Lung (tissue), 12 donors: ENCODE results near the gene ZNF565. TPM values are rescaled to one million over a fixed set of nuclear protein-coding genes. Genes with fewer than 3 reads are reported as not detected.

Experiments
- ATAC-seq: fragments of 200-7000 bp; cut with Tn5 transposase; one replicate; pipeline ENCODE4 v1.9.1; 2020; ENCODE audit warnings: moderate number of reproducible peaks; ENCODE audit not compliant: insufficient read depth, low FRiP score
- DNase-seq, 3 donors: peaks; one replicate each; pipeline ENCODE4 v3.0.0-alpha.2; 2013 to 2017
- H3K27ac ChIP-seq, 2 donors: one replicate each; pipeline ENCODE4 v1.5.1; 2013; ENCODE audit warnings: mild to moderate bottlenecking in 2 of 2, moderate library complexity in 2 of 2, control low read depth in 1 of 2, inconsistent platforms in 1 of 2, low read depth in 1 of 2, low read length in 1 of 2
- H3K27me3 ChIP-seq, 3 donors: one replicate each; pipeline ENCODE4 v1.5.1; 2013; ENCODE audit warnings: low read length in 2 of 3; ENCODE audit not compliant: control insufficient read depth in 3 of 3, insufficient read depth in 3 of 3
- H3K36me3 ChIP-seq, 4 donors: one replicate each; pipeline ENCODE4 v1.5.1; 2013; ENCODE audit warnings: low read length in 4 of 4, mild to moderate bottlenecking in 1 of 4, moderate library complexity in 1 of 4; ENCODE audit not compliant: control insufficient read depth in 4 of 4, insufficient read depth in 4 of 4
- H3K4me1 ChIP-seq, 5 donors: one replicate each; pipeline ENCODE4 v1.5.1; 2013; ENCODE audit warnings: low read length in 5 of 5, mild to moderate bottlenecking in 2 of 5, moderate library complexity in 1 of 5; ENCODE audit not compliant: control insufficient read depth in 5 of 5, insufficient read depth in 5 of 5
- H3K4me3 ChIP-seq: one replicate; pipeline ENCODE4 v1.5.1; 2013; ENCODE audit warnings: mild to moderate bottlenecking, control low read depth, moderate library complexity
- H3K9ac ChIP-seq, 2 donors: one replicate each; pipeline ENCODE4 v1.5.1; 2013; ENCODE audit warnings: low read length in 2 of 2, control low read depth in 1 of 2; ENCODE audit not compliant: insufficient read depth in 1 of 2
- H3K9me3 ChIP-seq, 4 donors: one replicate each; pipeline ENCODE4 v1.5.1; 2013; ENCODE audit warnings: low read length in 3 of 4, mild to moderate bottlenecking in 1 of 4, moderate library complexity in 1 of 4; ENCODE audit not compliant: control insufficient read depth in 4 of 4, insufficient read depth in 3 of 4
- WGBS, 2 donors: extraction: QIAGEN DNeasy Blood & Tissue Kit; methylation state at CpG; one replicate each; pipeline ENCODE4 v1.1.7; 2013; 5-methylcytosine and 5-hydroxymethylcytosine counted together
- polyA plus RNA-seq, 2 donors: library from polyadenylated mRNA; stranded (reverse); fragments of 200-250 nt; gene quantifications; one replicate each; pipeline ENCODE4 v1.2.1, GENCODE V29; 2013
- total RNA-seq, 2 donors: library from RNA; depleted of rRNA in 1 of 2; stranded (reverse); fragments of >200 nt in 1 of 2; gene quantifications; one replicate each; pipeline ENCODE4 v1.2.1, GENCODE V29; 2014 to 2021
- TF ChIP-seq, protein P1 (sequence below): IDR thresholded peaks from 2 replicates; pipeline ENCODE4 v1.5.1; 2012; ENCODE audit warnings: mild to moderate bottlenecking; ENCODE audit errors: control extremely low read depth, extremely low read depth
- donor health status: control.
- donor health status: control.
- donor health status: Bipolar disorder and iron deficiency.
- donor health status: healthy.
- donor health status: DM: yes; HTN: yes; CAD: no.

Gene ZNF565
- total and polyA plus RNA-seq, 4 donors, result 2.5 to 8.4 (median 2.9) TPM

DNA sequence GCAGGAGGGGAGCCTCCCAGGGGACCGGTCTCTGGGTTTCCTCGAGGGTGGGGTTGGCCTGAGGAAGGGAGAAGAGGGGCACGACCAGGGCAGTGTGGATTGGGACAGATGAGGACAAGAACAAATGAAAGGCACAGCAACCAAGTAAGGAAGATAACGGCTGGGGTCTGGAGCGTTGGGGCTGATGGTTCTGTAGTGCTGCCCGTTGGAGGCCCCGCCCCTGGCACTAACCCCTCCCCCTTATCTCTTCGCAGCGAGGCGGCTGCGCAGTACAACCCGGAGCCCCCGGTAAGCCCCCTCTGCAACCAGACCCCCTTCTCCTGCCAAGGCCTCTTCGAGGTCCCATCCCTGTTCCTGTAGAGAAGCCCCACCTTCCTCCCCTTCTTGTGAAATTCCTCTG lies 72.4 kb downstream of the ZNF565 start:
- H3K9me3 ChIP-seq, result no peaks in the 10 kb centered on the region
- H3K27ac ChIP-seq, result peak overlapping the region in 1 of 2 donors; percentile 98

DNA sequence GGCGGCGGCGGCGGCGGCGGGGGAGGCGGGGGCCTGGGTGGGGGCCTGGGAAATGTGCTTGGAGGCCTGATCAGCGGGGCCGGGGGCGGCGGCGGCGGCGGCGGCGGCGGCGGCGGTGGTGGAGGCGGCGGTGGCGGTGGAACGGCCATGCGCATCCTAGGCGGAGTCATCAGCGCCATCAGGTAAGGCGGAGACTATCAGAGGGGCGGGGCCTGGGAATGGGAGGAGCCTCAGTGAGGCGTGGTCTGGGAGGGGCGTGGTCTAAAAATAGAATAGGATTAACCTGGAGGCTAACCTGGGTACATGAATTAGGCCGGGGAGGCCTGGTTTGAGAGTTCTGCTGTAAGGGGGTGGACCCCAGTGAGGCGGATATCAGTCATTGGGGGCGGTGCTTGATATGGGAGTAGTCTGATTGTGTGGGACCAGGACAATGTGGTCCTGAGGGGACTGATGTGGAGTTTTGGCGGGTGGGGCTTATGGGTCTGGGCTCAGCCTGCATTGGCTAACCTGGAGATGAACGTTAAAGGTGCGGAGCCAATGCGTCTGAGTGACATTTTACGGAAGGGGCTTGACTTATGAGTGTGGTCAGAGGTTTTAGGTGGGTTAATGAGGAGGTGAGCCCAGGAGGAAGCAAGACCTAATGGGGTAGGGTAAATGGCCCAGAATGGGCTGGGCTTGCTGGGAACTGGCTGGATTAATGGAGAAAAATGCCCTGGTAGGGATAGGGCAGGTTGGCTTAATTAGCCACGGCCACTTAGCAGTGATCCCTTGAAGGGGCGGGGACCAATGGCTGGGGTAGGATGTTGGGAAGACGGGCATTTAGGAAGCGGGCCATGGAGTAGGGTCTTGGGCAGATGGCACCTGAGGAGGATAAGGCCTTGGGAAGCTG lies 73.2 kb downstream of the ZNF565 start:
- DNase-seq, result peak; percentile 78 to 87 (median 83)
- 22 to 28% methylated on average over 34 to 42 of the region's 42 CpGs for WGBS, 2 donors
- TF ChIP-seq, protein P1, sequence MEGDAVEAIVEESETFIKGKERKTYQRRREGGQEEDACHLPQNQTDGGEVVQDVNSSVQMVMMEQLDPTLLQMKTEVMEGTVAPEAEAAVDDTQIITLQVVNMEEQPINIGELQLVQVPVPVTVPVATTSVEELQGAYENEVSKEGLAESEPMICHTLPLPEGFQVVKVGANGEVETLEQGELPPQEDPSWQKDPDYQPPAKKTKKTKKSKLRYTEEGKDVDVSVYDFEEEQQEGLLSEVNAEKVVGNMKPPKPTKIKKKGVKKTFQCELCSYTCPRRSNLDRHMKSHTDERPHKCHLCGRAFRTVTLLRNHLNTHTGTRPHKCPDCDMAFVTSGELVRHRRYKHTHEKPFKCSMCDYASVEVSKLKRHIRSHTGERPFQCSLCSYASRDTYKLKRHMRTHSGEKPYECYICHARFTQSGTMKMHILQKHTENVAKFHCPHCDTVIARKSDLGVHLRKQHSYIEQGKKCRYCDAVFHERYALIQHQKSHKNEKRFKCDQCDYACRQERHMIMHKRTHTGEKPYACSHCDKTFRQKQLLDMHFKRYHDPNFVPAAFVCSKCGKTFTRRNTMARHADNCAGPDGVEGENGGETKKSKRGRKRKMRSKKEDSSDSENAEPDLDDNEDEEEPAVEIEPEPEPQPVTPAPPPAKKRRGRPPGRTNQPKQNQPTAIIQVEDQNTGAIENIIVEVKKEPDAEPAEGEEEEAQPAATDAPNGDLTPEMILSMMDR, result no peak
- Histone ChIP-seq H3K4me3 (peak overlapping the region; percentile 88), H3K4me1 (peaks cover 0 to 7% (median 4%) of the 10 kb centered on the region in 5 donors), H3K36me3 (peaks cover 13 to 28% (median 26%) of the 10 kb centered on the region in 4 donors), H3K9me3 (no peaks in the 10 kb centered on the region), H3K27ac (peak overlapping the region; percentile 98 to 99), H3K27me3 (no peaks in the 10 kb centered on the region), H3K9ac (no peak overlapping the region)
- ATAC-seq, result peak; percentile 82

More for the DNA sequence above, 72.4 kb downstream of the ZNF565 start:
- H3K27me3 ChIP-seq, result no peaks in the 10 kb centered on the region
- ATAC-seq (no peak), DNase-seq (no peak)
- H3K36me3 ChIP-seq, result peaks cover 14 to 35% (median 30%) of the 10 kb centered on the region in 4 donors
- 93 to 94% methylated on average over 14 of the region's 14 CpGs for whole genome bisulfite sequencing, 2 donors
- H3K4me1 ChIP-seq, result peaks cover 0 to 7% (median 4%) of the 10 kb centered on the region in 5 donors
- TF ChIP-seq, protein P1, result no peak
- H3K9ac ChIP-seq, result no peak overlapping the region
- H3K4me3 ChIP-seq, result no peak overlapping the region

DNA sequence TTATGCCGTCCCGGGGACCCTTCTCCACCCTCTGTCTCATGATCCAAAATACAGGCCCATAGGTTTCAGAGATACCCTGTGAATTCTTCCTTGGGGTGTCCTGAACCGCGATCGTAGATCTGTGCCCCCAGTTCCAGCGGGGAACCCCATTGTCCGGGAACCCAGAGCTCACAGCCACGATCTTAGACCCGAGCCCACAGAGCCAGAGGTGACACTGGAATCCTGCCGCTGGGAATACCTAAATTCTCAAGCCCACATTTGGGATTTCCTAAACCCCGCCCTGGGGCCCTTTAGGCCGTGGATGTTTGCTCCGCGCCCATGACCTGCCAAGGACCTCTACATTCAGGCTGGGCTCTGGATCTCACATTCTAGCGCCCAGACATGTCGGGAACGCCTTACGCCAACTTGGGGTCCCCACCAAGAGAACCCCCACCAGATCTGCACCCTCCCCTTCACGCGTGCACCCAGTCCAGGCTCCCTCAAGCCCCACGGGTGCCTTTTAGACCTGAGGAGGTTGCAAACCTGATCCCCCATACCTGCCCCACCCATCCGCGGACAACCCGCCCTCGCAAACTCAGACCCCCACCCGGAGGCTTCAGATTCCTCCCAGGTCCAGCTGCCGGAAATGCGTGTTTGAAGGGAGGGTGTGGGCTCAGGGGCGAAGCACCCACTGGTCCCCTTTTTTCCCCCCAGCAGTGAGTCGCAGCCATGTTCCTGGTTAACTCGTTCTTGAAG lies 74.0 kb downstream of the ZNF565 start:
- Histone ChIP-seq H3K36me3 (peaks cover 8 to 20% (median 18%) of the 10 kb centered on the region in 4 donors), H3K4me1 (peaks cover 0 to 7% (median 4%) of the 10 kb centered on the region in 5 donors), H3K27ac (peak overlapping the region; percentile 98 to 99), H3K9me3 (no peaks in the 10 kb centered on the region), H3K27me3 (no peaks in the 10 kb centered on the region), H3K9ac (peak overlapping the region; percentile 87 to 95), H3K4me3 (peak overlapping the region; percentile 88)
- DNase-seq (peak; percentile 71 to 74 (median 73)), ATAC-seq (peak; percentile 14)
- 0% methylated on average over 31 of the region's 31 CpGs for WGBS, 2 donors
- TF ChIP-seq, protein P1, result no peak
